KOPT-K1 (cell line): Measurements from ENCODE around the gene BIRC7.

Experiments used
- H3K27ac ChIP-seq: fragments of 200-600 bp; sonication (generic); 2 replicates; pipeline ENCODE4 v1.5.1; 2016; ENCODE audit warnings: antibody characterized with exemption, mild to moderate bottlenecking, low read depth, low read length; ENCODE audit not compliant: poor library complexity, severe bottlenecking
- H3K36me3 ChIP-seq: fragments of 200-600 bp; sonication (generic); 2 replicates; pipeline ENCODE4 v1.5.1; 2017; ENCODE audit warnings: antibody characterized with exemption, mild to moderate bottlenecking, low read length, moderate library complexity; ENCODE audit not compliant: insufficient read depth
- H3K9me3 ChIP-seq: fragments of 200-600 bp; sonication (generic); 2 replicates; pipeline ENCODE4 v1.5.1; 2017; ENCODE audit warnings: antibody characterized with exemption, low read length, mild to moderate bottlenecking; ENCODE audit not compliant: insufficient read depth, poor library complexity, severe bottlenecking

Gene BIRC7

GRCh38 chr20:63235399-63235983 is at the start of gene BIRC7:
BIRC7 (plus strand) TSS chr20:63235905; CDS start chr20:63236097, 192 bp downstream.
- Histone ChIP-seq H3K36me3 (no peaks in the 10 kb centered on the region), H3K27ac (no peak within 1 kb of the TSS), H3K9me3 (no peaks in the 10 kb centered on the region)

- H3K9me3 ChIP-seq: no peaks in the 10 kb centered on the region
- H3K36me3 ChIP-seq: no peaks in the 10 kb centered on the region
- H3K27ac ChIP-seq: no peak overlapping the region
Measured at GRCh38 chr20:63186084-63186483, 49.6 kb upstream of the BIRC7 start.

GRCh38 chr20:63186528-63187316 is 49.0 kb upstream of the BIRC7 start:
- Histone ChIP-seq H3K27ac (no peak overlapping the region), H3K36me3 (no peaks in the 10 kb centered on the region), H3K9me3 (no peaks in the 10 kb centered on the region)

- H3K36me3 ChIP-seq: no peaks in the 10 kb centered on the region
- no peaks in the 10 kb centered on the region for H3K9me3 ChIP-seq
- no peak overlapping the region for H3K27ac ChIP-seq
Measured at GRCh38 chr20:63187338-63188158, 48.2 kb upstream of the BIRC7 start.

- Histone ChIP-seq H3K27ac (no peak overlapping the region), H3K9me3 (no peaks in the 10 kb centered on the region), H3K36me3 (no peaks in the 10 kb centered on the region)
Measured at GRCh38 chr20:63188159-63188442, 47.6 kb upstream of the BIRC7 start.

GRCh38 chr20:63188641-63189321 is 46.9 kb upstream of the BIRC7 start:
- H3K9me3 ChIP-seq: no peaks in the 10 kb centered on the region
- 0 out of 2 replicates have a peak, but pooled peaks cover under 1% of the 10 kb centered on the region for H3K36me3 ChIP-seq
- no peak overlapping the region for H3K27ac ChIP-seq

GRCh38 chr20:63189322-63189642 is 46.4 kb upstream of the BIRC7 start:
- Histone ChIP-seq H3K36me3 (peaks cover 6% of the 10 kb centered on the region), H3K27ac (no peak overlapping the region), H3K9me3 (no peaks in the 10 kb centered on the region)

GRCh38 chr20:63189846-63190559 is 45.7 kb upstream of the BIRC7 start:
- Histone ChIP-seq H3K9me3 (no peaks in the 10 kb centered on the region), H3K27ac (no peak overlapping the region), H3K36me3 (peaks cover 13% of the 10 kb centered on the region)

- H3K36me3 ChIP-seq: peaks cover 21% of the 10 kb centered on the region
- H3K9me3 ChIP-seq: no peaks in the 10 kb centered on the region
- H3K27ac ChIP-seq: no peak overlapping the region
Measured at GRCh38 chr20:63190828-63191227, 44.9 kb upstream of the BIRC7 start.

GRCh38 chr20:63191400-63191799 is 44.3 kb upstream of the BIRC7 start:
- Histone ChIP-seq H3K9me3 (no peaks in the 10 kb centered on the region), H3K36me3 (peaks cover 27% of the 10 kb centered on the region), H3K27ac (no peak overlapping the region)

GRCh38 chr20:63192721-63193120 is 43.0 kb upstream of the BIRC7 start:
- peaks cover 40% of the 10 kb centered on the region for H3K36me3 ChIP-seq
- H3K9me3 ChIP-seq: no peaks in the 10 kb centered on the region
- no peak overlapping the region for H3K27ac ChIP-seq

- H3K27ac ChIP-seq: no peak overlapping the region
- H3K9me3 ChIP-seq: no peaks in the 10 kb centered on the region
Measured at GRCh38 chr20:63194007-63194796, 41.5 kb upstream of the BIRC7 start.

GRCh38 chr20:63194797-63195173 is 40.9 kb upstream of the BIRC7 start:
- H3K27ac ChIP-seq: no peak overlapping the region

More at GRCh38 chr20:63194007-63194796, 41.5 kb upstream of the BIRC7 start:
- peaks cover 55% of the 10 kb centered on the region for H3K36me3 ChIP-seq

More at GRCh38 chr20:63194797-63195173, 40.9 kb upstream of the BIRC7 start:
- no peaks in the 10 kb centered on the region for H3K9me3 ChIP-seq
- peaks cover 61% of the 10 kb centered on the region for H3K36me3 ChIP-seq
